HEK293 (cell line): ENCODE data around the gene ZMPSTE24.

Experiments
- CTCF ChIA-PET: fragments of 350-600 bp; formaldehyde crosslinking; extraction: SDS; loops from one replicate; lab custom pipeline; 2021; ENCODE audit warnings: antibody characterized with exemption; lab: Yijun Ruan, JAX
- POLR2A ChIA-PET: fragments of 300-600 bp; formaldehyde crosslinking; extraction: SDS; loops from one replicate; lab custom pipeline; 2020; ENCODE audit warnings: antibody characterized with exemption, inconsistent platforms; lab: Yijun Ruan, JAX
- H3K27ac ChIP-seq: fragments of 200-500 bp; sonication (Bioruptor generic); 2 replicates; pipeline ENCODE4 v1.5.1; 2014; ENCODE audit warnings: low read depth, low read length, control low read depth, inconsistent platforms; ENCODE audit errors: extremely low read depth
- H3K36me3 ChIP-seq, 2 experiments: fragments of 200-500 bp in 1 of 2; sonication (Bioruptor generic) in 1 of 2; 1 replicate in 1 of 2; 2 replicates in 1 of 2; pipeline ENCODE4 v1.5.1; 2014 to 2017; ENCODE audit warnings: inconsistent platforms in 2 of 2, low read length in 2 of 2; ENCODE audit not compliant: control insufficient read depth in 2 of 2, insufficient read depth in 1 of 2
- H3K4me1 ChIP-seq: fragments of 200-500 bp; sonication (Bioruptor generic); 2 replicates; pipeline ENCODE4 v1.5.1; 2014; ENCODE audit warnings: mild to moderate bottlenecking, low read length, inconsistent platforms; ENCODE audit not compliant: control insufficient read depth, insufficient read depth
- H3K4me3 ChIP-seq: 2 replicates; pipeline ENCODE4 v1.5.1; 2011; ENCODE audit warnings: low read depth, mild to moderate bottlenecking, control low read depth, low read length, moderate library complexity
- H3K9me3 ChIP-seq: fragments of 200-500 bp; sonication (Bioruptor generic); 2 replicates; pipeline ENCODE4 v1.5.1; 2014; ENCODE audit warnings: low read depth, low read length, inconsistent platforms; ENCODE audit not compliant: control insufficient read depth, insufficient read depth
- EGR2 ChIP-seq: fragments of 450-650 bp; formaldehyde crosslinking; IDR thresholded peaks from 2 replicates; pipeline ENCODE4 v1.5.1; 2016; ENCODE audit warnings: low read depth, missing biosample characterization, missing genetic modification characterization
- INSM2 ChIP-seq: fragments of 450-650 bp; formaldehyde crosslinking; IDR thresholded peaks from 2 replicates; pipeline ENCODE4 v1.5.1; 2016; ENCODE audit warnings: missing biosample characterization, missing genetic modification characterization
- MEIS1 ChIP-seq: sonication (generic); formaldehyde crosslinking; IDR thresholded peaks from 2 replicates; pipeline ENCODE4 v1.8.1; 2022; ENCODE audit warnings: missing genetic modification reagents, mild to moderate bottlenecking, borderline replicate concordance
- SCRT2 ChIP-seq: fragments of 450-650 bp; formaldehyde crosslinking; IDR thresholded peaks from 2 replicates; pipeline ENCODE4 v1.5.1; 2016; ENCODE audit warnings: missing biosample characterization, missing genetic modification characterization
- YY2 ChIP-seq: fragments of 450-650 bp; formaldehyde crosslinking; IDR thresholded peaks from 2 replicates; pipeline ENCODE4 v1.5.1; 2016; ENCODE audit warnings: missing biosample characterization, missing genetic modification characterization
- ZBTB11 ChIP-seq: fragments of 450-650 bp; formaldehyde crosslinking; conservative IDR thresholded peaks from 2 replicates; pipeline ENCODE4 v1.5.1; 2016; ENCODE audit warnings: low read depth, missing biosample characterization, missing genetic modification characterization
- ZFP3 ChIP-seq: fragments of 450-650 bp; formaldehyde crosslinking; IDR thresholded peaks from 2 replicates; pipeline ENCODE4 v1.5.1; 2016; ENCODE audit warnings: low read depth, missing biosample characterization, missing genetic modification characterization
- ZNF114 ChIP-seq: fragments of 450-650 bp; formaldehyde crosslinking; IDR thresholded peaks from 2 replicates; pipeline ENCODE4 v1.5.0; 2017; ENCODE audit warnings: missing biosample characterization, missing genetic modification characterization
- ZNF155 ChIP-seq: fragments of 450-650 bp; formaldehyde crosslinking; IDR thresholded peaks from 2 replicates; pipeline ENCODE4 v1.5.1; 2016; ENCODE audit warnings: missing biosample characterization, missing genetic modification characterization
- ZNF18 ChIP-seq: fragments of 450-650 bp; formaldehyde crosslinking; IDR thresholded peaks from 2 replicates; pipeline ENCODE4 v1.5.1; 2016; ENCODE audit warnings: missing biosample characterization, missing genetic modification characterization
- ZNF211 ChIP-seq: fragments of 450-650 bp; formaldehyde crosslinking; IDR thresholded peaks from 2 replicates; pipeline ENCODE4 v1.5.1; 2016; ENCODE audit warnings: low read depth, missing biosample characterization, missing genetic modification characterization
- ZNF221 ChIP-seq: fragments of 450-650 bp; formaldehyde crosslinking; IDR thresholded peaks from 2 replicates; pipeline ENCODE4 v1.5.1; 2017; ENCODE audit warnings: missing biosample characterization, missing genetic modification characterization, borderline replicate concordance
- ZNF311 ChIP-seq: fragments of 450-650 bp; formaldehyde crosslinking; IDR thresholded peaks from 2 replicates; pipeline ENCODE4 v1.5.1; 2017; ENCODE audit warnings: missing biosample characterization, missing genetic modification characterization, borderline replicate concordance
- ZNF354C ChIP-seq: fragments of 450-650 bp; formaldehyde crosslinking; IDR thresholded peaks from 2 replicates; pipeline ENCODE4 v1.5.1; 2016; ENCODE audit warnings: missing biosample characterization, missing genetic modification characterization, low read depth, borderline replicate concordance
- ZNF366 ChIP-seq: fragments of 450-650 bp; formaldehyde crosslinking; conservative IDR thresholded peaks from 2 replicates; pipeline ENCODE4 v1.5.1; 2016; ENCODE audit warnings: missing biosample characterization, missing genetic modification characterization
- ZNF488 ChIP-seq: fragments of 450-650 bp; formaldehyde crosslinking; IDR thresholded peaks from 2 replicates; pipeline ENCODE4 v1.5.1; 2016; ENCODE audit warnings: missing biosample characterization, missing genetic modification characterization
- ZNF513 ChIP-seq: fragments of 450-650 bp; IDR thresholded peaks from 2 replicates; pipeline ENCODE4 v1.5.1; 2018; ENCODE audit warnings: missing biosample characterization, missing genetic modification characterization
- ZNF530 ChIP-seq: fragments of 450-650 bp; formaldehyde crosslinking; IDR thresholded peaks from 2 replicates; pipeline ENCODE4 v1.5.1; 2016; ENCODE audit warnings: low read depth, missing biosample characterization, missing genetic modification characterization
- ZNF571 ChIP-seq: fragments of 450-650 bp; formaldehyde crosslinking; IDR thresholded peaks from 2 replicates; pipeline ENCODE4 v1.5.0; 2017; ENCODE audit warnings: missing biosample characterization, missing genetic modification characterization
- ZNF610 ChIP-seq: fragments of 450-650 bp; formaldehyde crosslinking; IDR thresholded peaks from 2 replicates; pipeline ENCODE4 v1.5.1; 2016; ENCODE audit warnings: missing biosample characterization, missing genetic modification characterization, borderline replicate concordance
- ZNF660 ChIP-seq: fragments of 450-650 bp; IDR thresholded peaks from 2 replicates; pipeline ENCODE4 v1.5.1; 2018; ENCODE audit warnings: missing biosample characterization, mild to moderate bottlenecking, missing genetic modification characterization
- ZNF692 ChIP-seq: fragments of 450-650 bp; formaldehyde crosslinking; IDR thresholded peaks from 2 replicates; pipeline ENCODE4 v1.5.1; 2016; ENCODE audit warnings: missing biosample characterization, missing genetic modification characterization
- ZNF768 ChIP-seq: fragments of 450-650 bp; formaldehyde crosslinking; IDR thresholded peaks from 2 replicates; pipeline ENCODE4 v1.5.1; 2018; ENCODE audit warnings: missing biosample characterization, mild to moderate bottlenecking, missing genetic modification characterization
- ZSCAN5A ChIP-seq: fragments of 450-650 bp; formaldehyde crosslinking; IDR thresholded peaks from 2 replicates; pipeline ENCODE4 v1.5.1; 2016; ENCODE audit warnings: missing biosample characterization, missing genetic modification characterization

The ZMPSTE24 gene

DNA sequence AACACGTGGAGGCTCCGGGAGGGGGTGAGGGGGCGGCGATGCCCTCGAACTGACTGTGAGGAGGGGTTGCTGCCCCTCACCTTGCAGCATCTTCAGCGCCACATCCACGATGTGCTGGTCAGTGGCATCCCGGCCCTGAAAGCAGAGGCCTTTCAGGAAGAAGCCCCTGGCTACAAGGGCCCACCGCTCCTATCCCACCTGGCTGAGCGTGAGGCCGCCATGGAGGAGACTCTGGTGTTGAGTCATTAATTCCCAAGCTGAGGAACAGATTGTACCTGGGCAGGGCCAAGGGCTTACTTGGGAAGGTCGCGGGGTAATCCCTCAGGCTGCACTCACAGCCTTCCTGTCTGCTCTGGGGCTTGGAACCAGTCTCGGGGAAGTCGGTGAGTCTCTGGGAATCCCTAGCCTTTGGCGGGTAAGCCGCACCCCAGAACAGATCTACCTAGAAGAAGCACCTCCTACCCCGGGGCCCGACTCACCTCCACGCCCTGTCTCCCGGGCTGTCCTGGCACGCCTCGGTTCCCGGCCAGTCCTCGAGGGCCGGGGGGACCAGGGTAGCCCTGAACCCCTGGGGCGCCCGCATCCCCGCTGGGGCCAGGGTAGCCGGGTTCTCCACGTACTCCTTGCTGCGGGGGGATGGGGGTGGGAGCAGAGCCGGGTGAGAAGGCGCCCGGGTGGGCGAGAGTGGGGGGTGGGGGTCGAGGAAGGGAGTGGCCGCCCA lies 45.2 kb downstream of the ZMPSTE24 start:
- TF ChIP-seq INSM2 (tag by site-specific recombination) (no peak), ZNF530 (tag by site-specific recombination) (no peak), ZNF211 (no peak), ZNF221 (no peak), ZNF311 (tag by site-specific recombination) (no peak), ZNF155 (tag by site-specific recombination) (no peak), ZNF571 (tag by site-specific recombination) (no peak), ZNF354C (no peak), SCRT2 (tag by site-specific recombination) (no peak), ZNF488 (tag by site-specific recombination) (no peak), ZNF692 (tag by site-specific recombination) (no peak), ZNF114 (tag by site-specific recombination) (no peak), MEIS1 (no peak), ZNF610 (no peak), YY2 (tag by site-specific recombination) (no peak)
- TF ChIP-seq, all 188 proteins: peak for 0
- Histone ChIP-seq H3K9me3 (no peaks in the 10 kb centered on the region), H3K36me3 (no peaks in the 10 kb centered on the region), H3K4me3 (no peak overlapping the region), H3K27ac (no peak overlapping the region), H3K4me1 (no peaks in the 10 kb centered on the region)
- CTCF ChIA-PET, result no interaction called here
- POLR2A ChIA-PET, result no interaction called here

DNA sequence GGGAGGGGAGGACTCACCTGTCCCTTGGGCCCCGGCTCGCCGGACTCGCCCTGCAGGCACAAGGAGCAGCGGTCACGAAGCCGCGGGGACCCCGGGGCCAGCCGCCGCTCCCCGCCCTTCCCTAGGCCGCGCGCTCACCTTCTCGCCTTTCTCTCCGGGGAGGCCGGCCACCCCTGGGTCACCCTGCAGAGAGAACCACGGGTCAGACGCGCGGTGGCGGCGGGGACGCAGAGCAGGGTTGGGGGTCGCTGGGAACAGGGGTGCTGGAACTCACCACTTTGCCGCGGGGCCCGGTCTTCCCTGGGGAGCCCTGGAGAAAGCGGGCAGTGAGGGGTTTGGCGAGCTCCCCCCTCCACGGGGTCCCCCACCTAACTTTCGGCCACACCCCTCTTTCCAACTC lies 45.8 kb downstream of the ZMPSTE24 start:
- H3K4me3 ChIP-seq, result no peak overlapping the region
- H3K36me3 ChIP-seq, result no peaks in the 10 kb centered on the region
- ChIA-PET CTCF (no interaction called here), POLR2A (no interaction called here)
- H3K27ac ChIP-seq, result no peak overlapping the region
- H3K4me1 ChIP-seq, result no peaks in the 10 kb centered on the region
- H3K9me3 ChIP-seq, result no peaks in the 10 kb centered on the region
- TF ChIP-seq ZFP3 (tag by site-specific recombination) (no peak), ZNF660 (no peak), ZSCAN5A (tag by site-specific recombination) (no peak), ZNF768 (tag by site-specific recombination) (no peak), EGR2 (tag by site-specific recombination) (no peak), ZNF366 (tag by site-specific recombination) (no peak), ZBTB11 (tag by site-specific recombination) (no peak), ZNF18 (tag by site-specific recombination) (no peak), ZNF513 (no peak)
